IPS-18c (cell line): Measurements from ENCODE around the gene SLC10A3.
A peak's percentile ranks its signal among the peaks of the same experiment; 100 is the strongest.
"Not testable (repeated sequence)": the region's sequence is repeated elsewhere in the genome, so short reads cannot be mapped to it uniquely, and the experiment has no call there.

Source experiments
- H3K4me3 ChIP-seq: 2 replicates; pipeline ENCODE4 v1.7.0; 2013; ENCODE audit warnings: low read depth, mild to moderate bottlenecking, low read length, moderate library complexity; ENCODE audit not compliant: insufficient read depth
- H3K9me3 ChIP-seq: one replicate; pipeline ENCODE4 v1.6.1; 2013; ENCODE audit warnings: mild to moderate bottlenecking, low read length, moderate library complexity; ENCODE audit not compliant: control insufficient read depth, insufficient read depth

Gene SLC10A3

DNA sequence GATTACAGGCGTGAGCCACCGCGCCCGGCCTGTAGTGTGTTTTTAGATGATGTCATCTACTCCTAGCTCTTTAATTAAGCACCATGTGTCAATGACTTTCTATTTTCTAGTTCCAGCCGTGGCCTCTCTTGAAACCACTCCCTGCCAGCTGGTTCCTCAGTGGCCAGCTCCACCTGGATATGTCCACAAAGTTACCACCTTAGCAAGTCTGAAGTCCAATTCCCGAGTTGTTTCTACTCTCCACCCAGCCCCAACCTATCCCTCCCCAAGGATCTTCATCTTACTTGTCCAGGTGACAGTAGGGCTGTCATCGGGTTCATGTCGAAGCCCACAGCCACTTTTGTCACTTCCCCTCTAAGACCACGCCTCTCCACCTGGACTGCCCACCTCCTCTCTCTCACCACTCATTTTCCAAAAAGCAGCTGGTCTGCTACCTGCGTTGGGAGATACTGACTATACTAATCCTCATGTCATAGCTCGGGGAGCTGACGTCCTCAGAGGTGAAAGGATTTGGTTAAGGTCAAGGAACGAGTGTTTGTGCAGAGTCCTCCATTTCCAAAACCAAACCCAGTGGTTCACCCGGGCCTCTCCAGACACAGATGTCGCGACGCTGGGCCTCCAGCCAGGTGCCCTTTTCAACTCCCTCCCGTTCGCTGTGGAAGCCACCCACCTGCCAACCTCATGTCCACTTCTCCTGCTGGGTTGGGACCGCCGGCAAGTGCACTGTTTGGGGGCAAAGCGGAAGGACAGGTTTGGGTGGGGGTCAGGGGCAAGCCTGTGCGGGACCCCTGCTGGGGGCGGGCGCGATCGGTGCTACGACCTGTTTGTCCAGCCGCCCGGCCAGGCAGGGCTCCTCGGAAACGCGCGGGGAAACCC lies 24.9 kb upstream of the SLC10A3 start:
- peaks cover 7% of the 10 kb centered on the region for H3K9me3 ChIP-seq
- peak overlapping the region; percentile 68 for H3K4me3 ChIP-seq

DNA sequence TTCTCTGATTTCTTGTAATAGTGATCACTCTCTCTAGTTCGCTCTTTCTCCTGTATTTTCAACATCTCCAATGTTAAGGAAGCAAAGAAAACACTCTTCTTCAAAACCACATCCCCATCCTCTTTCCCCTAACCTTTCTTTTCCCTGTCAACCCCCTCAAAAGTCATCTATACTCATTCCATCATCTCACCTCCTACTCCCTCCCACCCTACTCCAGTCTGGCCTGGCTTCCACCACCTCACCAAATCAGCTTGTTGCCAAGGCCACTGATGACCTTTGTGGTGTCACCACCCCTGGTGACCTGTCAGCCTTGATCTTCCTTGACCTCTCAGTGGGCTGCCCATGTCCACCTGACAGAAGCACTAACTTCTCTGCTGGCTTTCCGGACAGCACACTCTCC lies 23.3 kb upstream of the SLC10A3 start:
- Histone ChIP-seq H3K9me3 (peaks cover 9% of the 10 kb centered on the region), H3K4me3 (no peak overlapping the region)

DNA sequence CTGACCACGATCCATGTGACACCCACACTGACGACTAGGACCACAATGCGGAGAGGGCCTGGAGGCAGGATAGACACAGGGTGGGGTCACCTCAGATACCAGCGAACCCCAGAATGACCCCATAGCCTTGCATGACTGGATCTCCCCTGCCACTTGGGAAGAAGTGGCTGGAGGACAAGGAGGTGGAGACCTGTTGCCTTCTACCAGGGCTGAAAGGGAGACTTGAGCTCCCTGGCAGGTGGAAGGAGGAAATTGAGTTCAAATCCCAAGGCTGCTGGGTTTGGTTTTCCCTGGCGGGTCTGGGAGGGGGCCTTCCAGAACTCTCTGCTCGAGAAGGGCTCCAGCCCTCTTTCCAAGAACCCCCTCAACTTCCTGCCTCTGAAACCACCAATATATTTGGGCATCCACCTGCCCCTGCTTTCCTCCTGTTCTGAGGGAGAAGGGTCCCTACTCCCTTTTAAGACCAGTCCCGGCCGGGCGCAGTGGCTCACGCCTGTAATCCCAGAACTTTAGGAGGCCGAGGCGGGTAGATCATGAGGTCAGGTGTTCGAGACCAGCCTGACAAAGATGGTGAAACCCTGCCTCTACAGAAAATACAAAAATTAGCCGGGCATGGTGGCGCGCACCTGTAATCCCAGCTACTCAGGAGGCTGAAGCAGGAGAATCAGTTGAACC lies 22.6 kb upstream of the SLC10A3 start:
- H3K9me3 ChIP-seq = peaks cover 9% of the 10 kb centered on the region
- H3K4me3 ChIP-seq = no peak overlapping the region

DNA sequence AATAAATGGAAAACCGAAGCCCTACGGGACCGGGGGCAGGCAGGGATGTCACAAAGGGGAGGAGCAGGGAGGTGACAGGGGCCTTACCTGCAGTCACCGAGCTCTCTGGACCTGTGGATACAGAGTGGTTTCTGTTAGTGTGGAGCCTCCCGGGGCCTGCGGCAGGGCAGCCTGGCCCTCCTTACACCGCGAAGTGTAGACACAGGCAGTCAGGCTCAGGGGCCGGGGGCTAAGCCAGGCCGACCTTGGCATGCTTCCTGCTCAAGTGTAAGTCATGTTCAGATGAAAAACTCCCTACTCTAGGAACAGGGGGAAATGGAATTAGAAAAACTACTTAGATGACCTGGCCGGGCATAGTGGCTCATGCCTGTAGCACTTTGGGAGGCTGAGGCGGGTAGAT lies 21.3 kb upstream of the SLC10A3 start:
- Histone ChIP-seq H3K4me3 (no peak overlapping the region), H3K9me3 (peaks cover 9% of the 10 kb centered on the region)

DNA sequence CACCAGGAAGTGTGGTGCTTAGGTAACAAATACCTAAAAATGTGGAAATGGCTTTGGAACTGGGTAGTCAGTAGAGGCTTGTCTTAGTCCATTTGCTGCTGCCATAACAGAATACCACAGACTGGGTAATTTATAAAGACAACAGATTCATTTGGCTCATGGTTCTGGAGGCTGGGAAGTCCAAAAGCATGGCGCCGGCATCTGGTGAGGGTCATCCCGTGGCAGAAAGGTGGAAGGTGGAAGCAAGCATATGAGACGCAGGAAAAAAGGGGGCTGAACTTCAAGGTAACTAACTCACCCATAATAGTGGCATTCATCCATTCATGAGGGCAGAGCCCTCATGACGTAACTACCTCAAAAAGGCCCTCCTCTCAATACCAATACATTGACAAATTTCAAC lies 19.0 kb upstream of the SLC10A3 start:
- H3K4me3 ChIP-seq = no peak overlapping the region
- H3K9me3 ChIP-seq = peaks cover 19% of the 10 kb centered on the region

DNA sequence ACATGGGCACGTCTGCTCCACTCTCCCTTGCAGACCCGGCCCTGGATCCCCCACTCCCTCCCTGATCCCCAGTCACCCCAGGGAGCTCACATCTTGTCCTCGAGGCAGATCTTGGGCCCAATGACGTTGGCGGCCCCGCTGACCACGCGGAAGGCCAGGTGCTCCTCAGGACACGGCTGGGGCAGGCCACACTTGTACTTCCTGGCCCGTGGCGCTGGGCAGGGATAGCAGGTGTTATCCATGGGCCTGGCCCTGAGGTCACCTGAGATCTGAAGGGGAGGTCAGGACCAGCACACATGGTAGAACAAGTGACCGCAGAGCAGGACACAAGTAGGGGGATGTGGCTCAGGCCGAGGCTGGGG lies 17.9 kb upstream of the SLC10A3 start:
- Histone ChIP-seq H3K4me3 (no peak overlapping the region), H3K9me3 (peaks cover 19% of the 10 kb centered on the region)

DNA sequence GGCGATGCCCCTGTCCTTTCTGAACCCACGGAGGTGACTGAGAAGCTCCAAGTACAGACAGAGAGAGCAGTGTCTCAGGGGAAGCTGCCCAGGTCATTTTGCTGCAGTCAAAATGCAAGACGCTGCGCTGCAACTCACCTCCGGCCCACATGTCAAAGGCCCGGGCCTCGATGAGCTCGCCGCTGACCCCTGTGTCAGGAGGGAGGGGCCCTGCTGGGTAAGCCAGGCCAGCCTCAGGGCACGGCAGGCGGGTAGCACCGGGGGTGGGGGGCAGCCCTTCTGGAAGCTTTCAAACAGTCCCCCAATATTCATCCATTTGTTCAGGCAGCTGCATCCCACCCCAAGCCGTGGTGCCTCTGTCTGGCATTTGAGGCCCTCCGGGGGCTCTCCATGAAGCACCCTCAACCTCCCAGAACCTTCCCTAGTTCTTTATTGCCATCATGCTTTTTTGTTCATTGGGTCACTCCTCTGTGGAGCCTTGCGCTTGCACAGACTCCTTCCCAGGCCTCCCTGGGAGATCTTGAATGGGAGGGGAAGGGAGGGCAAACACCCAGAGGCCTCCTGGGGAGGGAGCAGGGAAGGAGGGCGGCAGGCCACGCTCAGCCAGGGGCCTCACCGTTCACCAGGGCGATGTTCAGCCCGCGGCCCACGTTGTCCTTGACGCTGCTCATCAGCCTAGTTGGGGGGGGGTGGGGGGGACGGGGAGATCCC lies 17.4 kb upstream of the SLC10A3 start:
- Histone ChIP-seq H3K4me3 (no peak overlapping the region), H3K9me3 (peaks cover 19% of the 10 kb centered on the region)

DNA sequence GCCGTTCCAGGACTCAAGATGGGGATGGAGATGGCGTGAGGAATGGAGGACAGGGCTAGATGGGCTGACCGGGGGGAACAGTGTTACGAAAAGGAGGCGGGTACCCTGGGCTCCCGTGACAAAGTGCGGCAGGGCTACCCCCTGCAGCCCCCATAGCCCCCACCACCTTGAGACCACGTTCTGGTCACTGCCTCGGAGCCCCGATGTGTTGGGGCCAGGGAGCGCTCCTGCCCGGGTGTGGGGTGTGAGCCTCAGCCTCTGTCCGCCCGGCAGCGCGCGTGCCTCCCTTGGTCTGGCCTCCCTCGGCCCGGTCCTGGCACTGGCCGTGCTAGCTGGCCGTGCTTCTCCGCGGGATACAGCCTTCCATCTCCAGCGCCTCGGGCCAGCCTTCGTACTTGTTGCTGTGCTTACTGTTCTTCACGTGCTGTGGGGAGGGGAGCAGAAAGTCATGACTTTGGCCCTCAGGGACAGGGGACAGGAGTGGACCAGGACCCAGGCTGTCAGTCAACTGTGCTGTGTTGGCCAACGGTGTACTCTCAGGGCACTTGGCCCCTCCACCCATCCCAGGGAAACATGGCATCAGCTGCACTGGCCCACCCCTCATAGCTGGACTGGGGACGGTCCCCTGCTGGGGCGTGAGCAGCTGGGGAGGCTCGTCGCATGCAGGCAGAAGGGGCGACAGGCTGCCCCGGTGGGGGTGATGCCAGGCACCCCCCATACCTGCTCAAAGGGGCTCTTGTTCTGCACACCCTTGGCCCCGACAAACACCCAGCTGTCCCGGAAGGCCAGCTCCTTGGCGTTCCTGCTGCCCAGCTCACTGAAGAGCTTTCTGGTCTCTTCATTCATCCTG lies 16.3 kb upstream of the SLC10A3 start:
- peaks cover 19% of the 10 kb centered on the region for H3K9me3 ChIP-seq
- no peak overlapping the region for H3K4me3 ChIP-seq

DNA sequence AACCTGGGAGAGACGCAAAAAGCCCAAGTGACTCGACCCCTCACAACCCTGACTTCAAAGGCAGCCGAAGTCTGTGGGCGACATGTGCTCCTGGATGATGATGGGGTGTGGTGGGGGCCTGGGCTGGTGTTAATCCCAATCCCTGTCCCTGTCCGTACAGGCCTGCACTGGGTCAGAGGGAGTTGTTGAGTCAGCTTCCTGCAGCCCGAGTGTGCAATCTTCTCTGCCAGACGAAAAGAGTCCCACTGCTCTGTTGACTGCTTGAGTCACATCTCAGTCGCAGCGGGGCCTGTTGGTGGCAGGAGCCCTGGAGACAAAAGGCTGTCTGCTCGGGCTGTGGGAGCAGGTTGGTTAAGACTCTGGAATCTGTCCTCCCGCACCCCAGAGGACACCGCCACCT lies 15.3 kb upstream of the SLC10A3 start:
- Histone ChIP-seq H3K4me3 (no peak overlapping the region), H3K9me3 (peaks cover 19% of the 10 kb centered on the region)

DNA sequence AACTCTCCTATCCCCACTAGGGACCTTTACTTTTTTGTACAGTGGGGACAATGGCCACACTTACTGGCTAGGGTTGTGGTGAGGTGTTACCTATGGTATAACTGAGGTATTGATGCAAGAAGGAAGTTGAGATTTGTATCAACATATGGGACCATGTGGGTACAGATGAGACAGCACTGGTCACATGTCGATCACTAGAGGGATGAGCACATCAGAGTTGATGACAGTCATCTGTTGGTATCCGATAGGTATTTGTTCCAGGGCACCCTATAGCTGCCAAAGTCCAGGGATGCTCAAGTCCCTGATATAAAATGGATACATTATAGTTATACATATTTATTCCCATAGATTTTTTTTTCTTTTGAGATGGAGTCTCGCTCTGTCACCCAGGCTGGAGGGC lies 12.6 kb upstream of the SLC10A3 start:
- H3K9me3 ChIP-seq = peaks cover 17% of the 10 kb centered on the region
- no peak overlapping the region for H3K4me3 ChIP-seq

DNA sequence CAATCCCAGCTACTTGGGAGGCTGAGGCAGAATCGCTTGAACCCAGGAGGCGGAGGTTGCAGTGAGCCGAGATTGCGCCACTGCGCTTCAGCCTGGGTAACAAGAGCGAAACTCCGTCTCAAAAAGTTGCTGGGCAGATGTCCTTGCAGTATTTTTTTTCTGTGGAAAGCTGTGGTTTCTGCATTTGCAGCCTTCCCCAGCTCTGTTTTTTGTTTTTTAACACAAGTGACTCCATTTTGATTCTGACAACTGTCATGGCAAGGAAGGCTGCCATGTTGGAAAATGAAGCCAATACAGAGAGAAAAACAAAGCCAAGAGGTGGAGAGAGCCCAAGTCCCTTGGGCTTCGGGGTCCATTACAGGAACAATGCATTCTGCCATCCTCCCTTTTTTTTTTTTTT lies 11.7 kb upstream of the SLC10A3 start:
- Histone ChIP-seq H3K9me3 (peaks cover 16% of the 10 kb centered on the region), H3K4me3 (no peak overlapping the region)

DNA sequence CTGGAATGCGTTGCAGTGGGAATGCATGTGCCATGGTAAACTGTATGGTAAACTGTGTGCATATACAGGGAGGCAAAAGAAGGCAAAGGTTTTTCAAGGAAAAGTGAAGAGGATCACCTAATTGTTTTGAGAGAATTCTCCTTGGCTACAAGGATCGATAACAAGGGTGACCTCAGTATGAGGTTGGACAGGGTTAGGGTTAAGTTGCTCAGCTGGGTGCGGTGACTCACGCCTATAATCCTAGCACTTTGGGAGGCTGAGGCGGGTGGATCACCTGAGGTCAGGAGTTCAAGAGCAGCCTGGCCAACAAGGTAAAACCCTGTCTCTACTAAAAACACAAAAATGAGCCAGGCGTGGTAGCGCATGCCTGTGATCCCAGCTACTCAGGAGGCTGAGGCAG lies 11.0 kb upstream of the SLC10A3 start:
- H3K4me3 ChIP-seq = not testable (repeated sequence)
- peaks cover 11% of the 10 kb centered on the region for H3K9me3 ChIP-seq

DNA sequence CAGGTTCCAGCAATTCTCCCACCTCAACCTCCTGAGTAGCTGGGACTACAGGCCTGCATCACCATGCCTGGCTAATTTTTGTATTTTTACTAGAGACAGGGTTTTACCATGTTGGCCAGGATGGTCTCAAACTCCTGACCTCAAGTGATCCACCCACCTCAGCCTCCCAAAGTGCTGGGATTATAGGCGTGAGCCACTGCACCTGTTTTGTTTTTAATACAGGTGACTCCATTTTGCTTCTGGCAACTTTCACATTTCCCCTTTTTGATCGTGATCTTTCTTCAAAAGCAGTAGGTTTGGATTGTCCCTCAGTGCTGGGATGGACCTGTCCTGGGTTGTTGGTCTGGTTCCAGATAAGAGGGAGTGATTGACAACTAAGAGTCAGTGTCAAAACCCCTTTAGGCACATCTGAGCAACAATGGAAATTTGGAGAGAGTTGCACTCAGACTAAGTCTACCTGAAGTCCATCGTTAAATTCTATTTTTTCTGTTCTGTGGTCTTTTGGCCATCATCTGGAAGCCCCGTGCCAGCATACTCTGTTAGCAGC lies 6.2 kb upstream of the SLC10A3 start:
- H3K4me3 ChIP-seq, H3K9me3 ChIP-seq: not testable (repeated sequence)

DNA sequence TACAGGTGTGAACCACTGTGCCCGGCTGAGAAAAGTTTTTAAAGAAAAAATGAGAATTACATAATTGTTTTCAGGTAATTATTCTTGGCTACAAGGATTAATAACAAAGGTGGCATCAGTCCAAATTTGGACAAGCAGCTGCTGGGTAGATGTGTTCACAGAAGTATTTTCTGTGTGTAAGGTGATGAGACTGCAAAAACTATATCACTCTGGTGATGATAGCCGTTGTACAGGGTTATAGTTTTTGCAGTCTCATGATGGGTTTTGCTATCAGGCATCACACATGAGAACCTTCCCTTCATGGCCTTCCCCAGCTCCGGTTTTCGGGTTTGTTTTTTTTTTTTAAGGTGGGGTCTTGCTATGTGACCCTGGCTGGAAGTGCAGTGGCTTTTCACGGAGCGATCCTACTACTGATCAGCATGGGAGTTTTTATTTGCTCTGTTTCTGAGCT lies 5.1 kb upstream of the SLC10A3 start:
- Histone ChIP-seq H3K4me3 (no peak overlapping the region), H3K9me3 (peaks cover 13% of the 10 kb centered on the region)

DNA sequence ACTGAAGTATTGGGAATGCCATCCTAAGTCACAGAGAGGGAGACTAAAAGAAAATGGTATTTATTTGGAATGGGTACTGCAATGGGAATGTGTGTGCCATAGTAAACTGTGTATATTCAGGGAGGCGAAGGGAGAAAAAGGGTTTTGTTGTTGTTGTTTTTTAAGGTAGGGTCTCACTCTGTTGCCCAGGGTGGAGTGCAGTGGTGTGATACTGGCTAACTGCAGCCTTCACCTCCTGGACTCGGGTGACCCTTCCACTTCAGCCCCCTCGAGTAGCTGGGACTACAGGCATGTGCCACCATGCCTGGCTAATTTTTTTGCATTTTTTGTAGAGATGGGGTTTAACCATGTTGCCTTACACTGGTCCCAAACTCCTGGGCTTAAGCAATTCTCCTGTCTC lies 4.3 kb upstream of the SLC10A3 start:
- Histone ChIP-seq H3K4me3 (no peak overlapping the region), H3K9me3 (peaks cover 13% of the 10 kb centered on the region)

DNA sequence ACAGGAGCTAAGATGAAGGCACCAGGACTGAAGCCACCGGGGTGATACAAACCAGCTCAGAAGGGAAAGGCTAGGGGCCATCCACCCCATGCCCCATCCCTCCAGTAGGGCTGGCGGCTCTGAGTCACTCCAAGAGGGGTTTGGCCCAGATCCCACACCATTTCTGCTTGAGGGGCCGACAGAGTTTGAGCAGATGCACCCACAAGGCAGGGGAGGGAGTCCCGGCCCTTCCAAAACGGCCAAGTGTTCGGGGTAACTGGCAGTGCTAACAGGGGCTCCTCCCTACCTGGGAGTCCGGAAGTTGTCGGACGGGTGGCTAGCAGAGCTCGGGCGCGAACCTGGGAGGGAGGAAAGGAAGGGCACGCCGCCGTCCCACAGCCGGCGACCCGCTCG lies 412 bp downstream of the SLC10A3 start:
- H3K9me3 ChIP-seq = peaks cover 16% of the 10 kb centered on the region
- peak overlapping the region; percentile 42 for H3K4me3 ChIP-seq

DNA sequence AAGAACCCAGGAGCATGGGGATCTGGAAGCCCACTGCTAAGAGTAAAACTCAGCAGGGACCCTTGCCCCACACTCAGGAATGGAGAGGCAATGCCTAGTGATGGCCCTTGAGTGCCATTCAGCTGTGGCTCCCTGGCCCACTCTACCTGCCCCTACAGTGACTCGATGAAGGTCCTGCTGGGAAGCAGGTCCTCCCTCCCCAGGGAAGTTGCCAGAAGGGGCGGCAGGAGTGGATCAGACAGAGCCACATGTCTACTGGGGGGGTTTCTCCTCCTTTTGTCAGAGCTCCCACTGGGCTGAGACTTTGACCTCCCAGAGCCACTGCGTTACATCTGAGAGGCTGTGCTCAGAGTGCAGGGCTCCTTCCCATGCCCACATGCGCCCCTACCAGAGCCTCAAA lies 1.2 kb downstream of the SLC10A3 start:
- H3K4me3 ChIP-seq = no peak overlapping the region
- H3K9me3 ChIP-seq = peaks cover 15% of the 10 kb centered on the region
